HG02840 (cell line): ENCODE results near the gene POLR2J.
"Not testable (repeated sequence)": the region's sequence is repeated elsewhere in the genome, so short reads cannot be mapped to it uniquely, and the experiment has no call there.

Experiments
- ATAC-seq: cut with Tn5 transposase; IDR thresholded peaks from one replicate; pipeline ENCODE4 v1.9.1; 2021; ENCODE audit warnings: mild to moderate bottlenecking, moderate library complexity, moderate number of reproducible peaks; ENCODE audit not compliant: unreplicated experiment, low FRiP score

The POLR2J gene

GRCh38 chr7:102467581-102468477, 10.9 kb downstream of the POLR2J start:
- no peak for ATAC-seq

DNA sequence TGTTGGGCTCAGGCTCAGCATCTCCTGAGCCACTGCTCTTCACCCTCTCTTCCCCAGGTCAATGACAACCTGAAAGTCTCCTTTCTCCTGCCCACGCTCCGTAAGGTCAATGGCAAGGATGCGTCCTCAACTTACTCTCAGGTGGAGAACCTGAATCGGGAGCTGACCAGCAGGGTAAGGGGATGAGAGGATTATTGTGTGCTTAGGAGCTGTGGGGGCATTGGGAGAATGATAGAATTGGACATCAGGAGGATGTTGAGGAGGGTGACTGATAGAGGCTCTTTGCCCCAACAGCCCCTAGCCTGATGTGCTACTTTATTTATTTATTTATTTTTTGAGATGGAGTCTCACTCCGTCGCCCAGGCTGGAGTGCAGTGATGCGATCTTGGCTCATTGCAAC, 12.6 kb downstream of the POLR2J start:
- ATAC-seq: no peak

DNA sequence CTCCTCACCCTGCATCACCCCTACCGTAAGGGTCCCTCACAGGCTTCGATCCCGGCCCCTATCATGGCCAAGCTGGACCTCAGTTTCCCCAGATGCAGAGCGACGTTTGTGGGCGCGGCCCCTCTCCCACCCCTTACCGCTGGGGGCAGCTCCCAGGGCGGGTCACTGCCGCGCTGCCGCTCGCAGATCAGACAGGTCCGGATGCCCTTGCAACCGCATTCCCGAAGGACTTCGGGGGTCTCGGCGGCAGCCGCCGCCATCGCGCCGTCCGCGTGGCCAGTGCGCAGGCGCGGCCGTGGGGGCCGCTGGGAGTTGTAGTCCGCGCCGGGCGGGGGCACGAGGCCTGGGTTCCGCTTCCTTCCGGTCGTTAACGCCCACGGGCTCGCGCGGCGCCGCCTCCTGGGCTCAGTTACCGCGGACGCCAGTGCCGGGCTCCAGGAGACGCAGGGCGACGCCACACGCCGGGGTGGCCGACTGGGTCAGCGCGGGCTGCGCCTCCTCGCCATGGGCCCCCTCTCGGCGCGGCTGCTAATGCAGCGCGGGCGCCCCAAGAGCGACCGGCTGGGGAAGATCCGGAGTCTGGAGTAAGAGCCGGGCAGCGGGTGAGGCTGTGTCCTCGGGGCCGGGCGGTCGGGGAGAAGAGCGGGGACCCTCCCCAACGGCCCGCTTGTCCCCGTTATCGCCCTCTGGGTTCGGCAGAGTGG, 14.0 kb downstream of the POLR2J start, which contains the start of the genes ALKBH4 and LRWD1:
Gene ALKBH4, minus strand, starts transcription at position 287 of the 704 bp plus-strand sequence. Its CDS starts 27 bp downstream, at position 260.
Gene LRWD1, plus strand, starts transcription at position 408 of the 704 bp plus-strand sequence. Its CDS starts 97 bp downstream, at position 505.
- peak; percentile 90 for ATAC-seq

GRCh38 chr7:102463841-102464576, 14.7 kb downstream of the POLR2J start:
- ATAC-seq: peak; percentile 5

DNA sequence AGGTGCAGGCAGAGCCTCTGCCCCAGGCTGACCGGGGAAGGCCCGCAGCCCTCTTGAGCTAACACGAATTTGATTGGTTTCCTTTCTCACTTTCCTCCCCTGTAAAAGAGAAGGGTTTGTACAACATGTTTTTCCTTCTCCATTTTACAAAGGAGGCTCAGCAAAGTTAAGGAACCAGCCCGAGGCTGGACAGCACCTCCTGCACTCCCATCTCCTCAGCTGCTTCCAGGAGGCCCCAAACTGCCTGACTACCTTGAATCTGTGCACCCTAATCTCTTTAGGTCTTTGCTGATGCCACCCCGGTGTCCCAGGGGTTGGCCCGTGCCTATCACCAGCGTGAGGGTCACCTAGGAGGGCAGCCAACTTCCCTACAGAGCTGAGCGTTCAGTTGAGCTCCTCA, 18.3 kb downstream of the POLR2J start:
- ATAC-seq: no peak

DNA sequence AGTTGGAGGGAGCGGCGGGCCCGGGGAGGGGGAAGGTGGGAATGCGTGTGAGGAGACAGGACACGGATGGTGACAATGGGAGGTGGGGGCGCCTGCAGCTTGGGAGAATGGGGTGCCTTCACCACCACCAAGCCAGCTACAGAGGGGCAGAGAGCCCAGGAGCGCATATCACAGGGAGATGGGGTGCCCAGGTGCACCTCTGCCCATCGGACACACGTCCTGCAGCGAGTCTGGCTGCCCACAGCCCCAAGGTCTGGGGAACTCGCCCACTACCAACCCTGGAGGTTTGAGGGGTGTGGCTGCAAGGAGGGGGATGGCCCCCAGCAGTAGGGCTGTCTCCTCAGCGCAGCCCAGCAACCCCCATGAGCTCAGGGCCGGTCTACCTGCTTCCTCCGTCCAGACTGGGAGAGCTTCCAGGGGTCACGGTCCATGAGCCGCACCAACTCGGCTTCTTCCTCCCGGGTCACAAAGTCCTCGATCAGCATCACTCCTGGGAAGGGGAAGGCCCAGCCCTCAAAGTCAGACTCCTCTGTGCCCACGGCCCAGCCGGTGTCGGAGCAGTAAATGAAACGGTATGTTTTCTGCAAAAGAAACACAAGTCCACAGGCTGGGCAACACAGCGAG, 19.4 kb downstream of the POLR2J start:
- no peak for ATAC-seq

GRCh38 chr7:102457352-102457924, 21.3 kb downstream of the POLR2J start:
- no peak for ATAC-seq

GRCh38 chr7:102456327-102456726, 22.4 kb downstream of the POLR2J start:
- no peak for ATAC-seq

- ATAC-seq: no peak
These were observed 23.1 kb downstream of the POLR2J start for GRCh38 chr7:102455596-102455995.

DNA sequence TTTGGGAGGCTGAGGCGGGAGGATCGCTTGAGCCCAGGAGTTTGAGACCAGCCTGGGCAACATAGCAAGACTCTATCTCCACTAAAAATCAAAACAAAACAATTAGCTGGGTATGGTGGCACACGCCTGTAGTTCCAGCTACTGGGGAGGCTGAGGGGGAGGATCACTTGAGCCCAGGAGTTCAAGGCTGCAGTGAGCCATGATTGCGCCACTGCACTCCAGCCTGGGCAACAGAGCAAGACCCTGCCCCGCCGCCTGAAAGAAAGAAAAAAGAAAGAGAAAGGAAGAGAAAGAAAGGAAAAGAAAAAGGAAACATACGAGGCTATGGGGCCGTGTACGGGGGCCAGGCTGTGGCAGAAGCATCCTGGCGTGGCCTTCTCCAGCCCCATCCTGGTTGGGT, 23.8 kb downstream of the POLR2J start:
- ATAC-seq: not testable (repeated sequence)

GRCh38 chr7:102454468-102454867, 24.3 kb downstream of the POLR2J start:
- ATAC-seq: no peak

DNA sequence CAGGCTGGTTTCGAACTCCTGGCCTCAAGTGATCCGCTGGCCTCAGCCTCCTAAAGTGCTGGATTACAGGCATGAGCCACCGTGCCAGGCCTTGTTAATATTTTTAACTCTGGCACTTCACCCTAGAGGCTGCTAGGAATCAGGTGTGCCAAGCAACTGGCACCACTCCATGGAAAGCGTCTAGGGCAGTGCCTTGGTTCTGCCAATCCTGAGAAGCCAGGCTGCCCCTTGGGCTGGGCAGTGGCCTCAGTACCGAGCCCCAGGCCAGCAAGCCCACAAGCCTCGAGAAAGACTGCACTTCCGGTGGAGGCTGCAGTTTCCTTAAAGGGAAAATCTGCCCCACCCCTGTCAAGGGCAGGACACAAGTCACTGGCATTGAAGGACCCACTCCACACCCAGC, 25.4 kb downstream of the POLR2J start:
- no peak for ATAC-seq

GRCh38 chr7:102452451-102452850, 26.3 kb downstream of the POLR2J start:
- ATAC-seq: no peak

DNA sequence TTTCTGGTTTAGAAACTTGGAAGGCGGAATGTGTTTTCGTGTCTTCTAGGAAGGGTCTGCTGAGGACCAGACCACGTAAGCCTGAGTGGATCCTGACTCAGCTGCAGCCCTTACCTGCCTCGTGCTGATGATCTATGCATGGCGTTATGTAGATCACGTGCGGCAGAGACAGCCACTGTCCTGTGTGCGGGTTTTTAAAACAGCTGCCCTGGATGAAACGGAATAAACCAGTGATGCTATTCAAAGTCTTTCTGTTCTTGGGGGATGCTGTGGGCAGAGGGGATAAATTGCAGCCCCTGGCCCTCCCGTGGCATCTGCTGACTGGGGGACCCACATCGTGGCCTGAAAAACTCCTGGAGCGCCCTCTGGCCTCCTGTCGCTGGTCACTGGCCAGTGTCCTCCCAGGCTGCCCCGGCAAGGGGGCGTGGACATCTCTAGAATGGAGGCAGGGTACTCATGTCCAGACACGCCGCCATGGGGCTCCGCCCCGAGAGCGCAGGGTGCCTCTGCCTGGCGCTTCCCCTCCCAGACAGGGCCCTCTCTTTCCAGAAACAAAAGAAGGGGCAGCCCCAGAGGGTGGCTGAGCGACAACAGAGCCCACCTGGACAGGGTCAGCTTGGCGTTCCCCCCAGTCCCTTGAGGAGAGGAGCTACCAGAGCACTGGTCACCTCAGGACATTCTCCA, 27.2 kb downstream of the POLR2J start:
- no peak for ATAC-seq

- no peak for ATAC-seq
These were observed 28.5 kb downstream of the POLR2J start for GRCh38 chr7:102450242-102450641.

- no peak for ATAC-seq
These were observed 29.6 kb downstream of the POLR2J start for GRCh38 chr7:102449136-102449535.

- ATAC-seq: no peak
These were observed 31.4 kb downstream of the POLR2J start for GRCh38 chr7:102447311-102447710.

DNA sequence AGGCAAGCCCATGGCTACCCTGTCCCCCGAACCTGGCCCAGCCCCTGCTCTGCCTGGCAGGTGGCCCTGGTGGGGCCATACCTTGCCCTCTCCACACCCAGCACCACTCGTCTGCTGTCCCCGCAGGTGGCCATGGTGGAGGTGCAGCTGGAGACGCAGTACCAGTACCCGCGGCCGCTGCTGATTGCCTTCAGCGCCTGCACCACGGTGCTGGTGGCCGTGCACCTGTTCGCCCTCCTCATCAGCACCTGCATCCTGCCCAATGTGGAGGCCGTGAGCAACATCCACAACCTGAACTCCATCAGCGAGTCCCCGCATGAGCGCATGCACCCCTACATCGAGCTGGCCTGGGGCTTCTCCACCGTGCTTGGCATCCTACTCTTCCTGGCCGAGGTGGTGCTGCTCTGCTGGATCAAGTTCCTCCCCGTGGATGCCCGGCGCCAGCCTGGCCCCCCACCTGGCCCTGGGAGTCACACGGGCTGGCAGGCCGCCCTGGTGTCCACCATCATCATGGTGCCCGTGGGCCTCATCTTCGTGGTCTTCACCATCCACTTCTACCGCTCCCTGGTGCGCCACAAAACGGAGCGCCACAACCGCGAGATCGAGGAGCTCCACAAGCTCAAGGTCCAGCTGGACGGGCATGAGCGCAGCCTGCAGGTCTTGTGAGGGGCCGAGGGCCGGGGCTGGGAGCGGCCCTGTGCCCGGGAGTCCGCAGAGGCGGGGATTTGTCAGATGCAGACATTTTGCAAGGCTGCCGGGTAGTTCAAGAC, 32.1 kb downstream of the POLR2J start:
- ATAC-seq: no peak

- ATAC-seq: no peak
These were observed 33.0 kb downstream of the POLR2J start for GRCh38 chr7:102445674-102446071.
